8988T (cell line): Measurements from ENCODE around the gene GFM1.

Experiments used
- DNase-seq: peaks from one replicate; pipeline ENCODE4 v3.0.0; 2011

The GFM1 gene

DNA sequence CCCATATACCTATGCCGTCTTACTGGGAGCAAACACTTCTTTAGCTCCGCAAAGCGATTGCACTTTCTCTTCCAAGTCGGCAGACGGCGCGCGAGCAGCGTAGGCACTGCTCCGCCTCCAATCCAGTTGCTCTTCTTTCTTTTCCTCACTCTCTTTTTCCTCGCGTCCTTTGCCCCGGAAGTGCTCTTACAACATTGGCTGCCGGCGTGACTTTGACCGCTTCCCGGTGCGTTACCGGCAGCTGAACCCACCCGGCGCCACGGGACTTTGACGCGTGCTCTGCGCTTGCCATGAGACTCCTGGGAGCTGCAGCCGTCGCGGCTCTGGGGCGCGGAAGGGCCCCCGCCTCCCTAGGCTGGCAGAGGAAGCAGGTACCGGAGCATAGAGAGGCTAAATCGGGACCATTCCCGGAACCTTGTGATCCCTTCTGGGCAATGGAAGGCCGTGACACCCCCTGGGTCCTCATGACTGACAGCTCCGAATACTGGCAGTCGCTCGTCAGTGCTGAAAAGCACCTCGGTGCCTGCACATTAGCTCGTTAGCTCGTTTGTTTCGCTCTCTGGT lies at the start of gene GFM1:
GFM1 (plus strand) TSS at position 183 of the 564 bp plus-strand sequence; CDS start at position 291, 108 bp downstream.
- DNase-seq = peak; percentile 46

- DNase-seq = no peak
Measured at GRCh38 chr3:158600787-158601186, 43.5 kb upstream of the GFM1 start.

- DNase-seq = no peak
Measured at GRCh38 chr3:158602227-158602626, 42.1 kb upstream of the GFM1 start.

- no peak for DNase-seq
Measured at GRCh38 chr3:158617982-158618875, 26.1 kb upstream of the GFM1 start.

DNA sequence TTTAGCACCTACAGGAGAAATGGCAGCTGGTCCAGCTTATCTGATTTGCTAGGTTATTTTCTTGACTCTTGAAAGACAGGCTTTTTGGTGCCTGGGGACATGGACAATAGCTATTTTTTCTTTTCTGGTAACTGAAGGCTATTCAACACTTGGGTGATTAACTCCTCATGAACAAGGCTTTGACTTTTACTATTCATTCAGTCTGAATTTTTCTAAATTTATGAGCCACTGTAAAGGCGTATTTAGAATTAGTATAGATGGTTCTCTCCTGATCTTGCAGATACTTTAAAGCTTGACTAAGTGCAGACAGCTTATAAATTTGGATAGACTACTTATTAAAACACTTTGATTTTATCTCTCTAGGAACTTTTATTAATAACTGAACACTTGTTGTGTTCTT lies 18.4 kb upstream of the GFM1 start:
- DNase-seq = no peak

DNA sequence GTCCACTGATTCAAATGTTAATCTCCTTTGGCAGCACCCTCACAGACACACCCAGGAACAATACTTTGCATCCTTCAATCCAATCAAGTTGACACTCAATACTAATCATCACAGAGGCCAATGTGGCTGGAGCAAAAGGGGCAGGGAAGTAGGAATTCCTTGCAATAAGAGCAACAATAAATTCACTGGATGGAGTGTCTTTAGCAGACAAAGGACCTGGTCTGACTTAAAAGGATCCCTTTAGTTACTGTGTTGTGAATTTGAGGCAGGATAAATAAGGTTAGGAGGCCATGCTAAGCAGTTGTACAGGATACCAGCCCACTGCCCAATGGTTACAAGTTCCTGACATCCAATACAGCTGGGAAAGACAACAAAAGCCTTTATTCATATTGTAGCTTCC lies 12.3 kb upstream of the GFM1 start:
- DNase-seq = no peak

GRCh38 chr3:158640646-158641045 lies 3.7 kb upstream of the GFM1 start:
- no peak for DNase-seq

GRCh38 chr3:158642005-158642404 lies 2.3 kb upstream of the GFM1 start:
- DNase-seq = no peak

GRCh38 chr3:158642474-158643210 lies 1.7 kb upstream of the GFM1 start:
- DNase-seq = no peak

GRCh38 chr3:158649791-158650190 lies 5.5 kb downstream of the GFM1 start:
- DNase-seq = no peak

DNA sequence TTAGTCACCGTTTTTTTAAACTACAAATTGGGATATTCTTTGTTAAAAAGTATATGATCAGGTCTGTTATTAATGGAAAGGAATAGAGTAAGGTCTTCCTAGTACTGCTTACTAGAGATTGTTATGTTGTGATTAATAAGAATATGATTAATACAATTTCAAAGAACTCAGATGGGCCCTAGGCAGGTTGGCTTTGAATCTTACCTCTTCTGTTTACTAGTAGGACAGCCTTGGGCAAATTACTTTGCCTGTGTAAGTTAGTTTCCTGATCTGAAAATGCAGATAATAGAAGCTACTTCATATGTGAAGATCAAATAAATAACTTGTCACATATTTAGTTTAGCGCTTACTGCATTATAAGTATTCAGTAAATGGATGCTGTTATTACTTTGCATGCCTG lies 6.9 kb downstream of the GFM1 start:
- no peak for DNase-seq

GRCh38 chr3:158652463-158652862 lies 8.1 kb downstream of the GFM1 start:
- no peak for DNase-seq

GRCh38 chr3:158658889-158659288 lies 14.6 kb downstream of the GFM1 start:
- DNase-seq = no peak

DNA sequence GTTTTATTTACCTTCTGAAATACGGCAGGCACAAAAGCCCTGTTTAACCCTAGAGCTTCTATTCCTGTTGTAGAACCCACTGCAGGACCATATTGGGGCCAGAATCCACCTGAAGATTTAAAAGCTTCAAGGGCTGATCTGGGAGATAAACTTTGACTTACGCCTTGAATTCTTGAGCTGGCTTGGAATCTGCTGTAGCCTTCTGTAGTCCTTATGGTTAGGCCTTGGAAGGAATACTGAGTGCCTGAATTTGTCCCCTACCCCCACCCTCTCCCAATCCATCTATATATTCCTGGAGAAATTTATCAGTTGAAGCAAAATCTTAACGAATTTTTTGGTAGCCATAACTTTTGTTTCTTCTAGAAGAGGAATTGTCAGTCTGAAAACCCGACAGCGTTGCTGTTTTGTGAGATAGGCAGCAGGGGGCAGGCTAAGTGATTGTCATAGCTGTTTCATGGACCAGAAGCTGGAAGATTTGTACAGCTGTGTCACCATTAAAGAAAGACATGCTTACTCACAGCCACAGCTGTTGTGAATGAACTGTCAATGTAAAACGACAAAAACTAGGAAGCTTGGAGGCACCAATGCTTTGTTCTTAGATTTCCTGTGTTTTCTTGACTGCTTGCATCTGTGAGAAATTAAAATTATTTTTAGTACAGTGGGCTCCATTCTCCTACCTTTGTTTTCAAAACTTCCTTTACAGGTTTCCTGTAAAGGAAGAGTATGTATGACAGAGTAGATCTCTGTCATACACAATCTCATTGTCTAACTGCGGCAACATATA lies 15.3 kb downstream of the GFM1 start:
- no peak for DNase-seq

- no peak for DNase-seq
Measured at GRCh38 chr3:158660711-158661110, 16.4 kb downstream of the GFM1 start.

GRCh38 chr3:158663246-158663645 lies 18.9 kb downstream of the GFM1 start:
- DNase-seq = no peak

- no peak for DNase-seq
Measured at GRCh38 chr3:158663832-158664231, 19.5 kb downstream of the GFM1 start.

- DNase-seq = no peak
Measured at GRCh38 chr3:158666416-158666815, 22.1 kb downstream of the GFM1 start.

- no peak for DNase-seq
Measured at GRCh38 chr3:158668506-158668905, 24.2 kb downstream of the GFM1 start.

- no peak for DNase-seq
Measured at GRCh38 chr3:158671821-158672214, 27.5 kb downstream of the GFM1 start.

GRCh38 chr3:158672215-158673176 lies 28.2 kb downstream of the GFM1 start, which contains the start of gene LXN:
Gene LXN (minus strand): TSS chr3:158672648. CDS start chr3:158672478, 170 bp downstream.
- DNase-seq = peak; percentile 76

GRCh38 chr3:158678687-158679086 lies 34.4 kb downstream of the GFM1 start:
- DNase-seq = no peak
